ENCODE results near the gene CST9.

Gene CST9, protein sequence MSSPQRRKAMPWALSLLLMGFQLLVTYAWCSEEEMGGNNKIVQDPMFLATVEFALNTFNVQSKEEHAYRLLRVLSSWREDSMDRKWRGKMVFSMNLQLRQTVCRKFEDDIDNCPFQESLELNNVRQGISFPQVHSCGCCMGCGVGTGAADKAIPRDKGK

GRCh38 chr20:23605867-23606651, at the start of gene CST9:
Gene CST9 (minus strand): TSS chr20:23605917. CDS start chr20:23605864, 53 bp downstream.
- ATAC-seq (no peak), DNase-seq (no peak)

- no peak for ATAC-seq
Observed at GRCh38 chr20:23654717-23655116, 49.0 kb upstream of the CST9 start.

DNA sequence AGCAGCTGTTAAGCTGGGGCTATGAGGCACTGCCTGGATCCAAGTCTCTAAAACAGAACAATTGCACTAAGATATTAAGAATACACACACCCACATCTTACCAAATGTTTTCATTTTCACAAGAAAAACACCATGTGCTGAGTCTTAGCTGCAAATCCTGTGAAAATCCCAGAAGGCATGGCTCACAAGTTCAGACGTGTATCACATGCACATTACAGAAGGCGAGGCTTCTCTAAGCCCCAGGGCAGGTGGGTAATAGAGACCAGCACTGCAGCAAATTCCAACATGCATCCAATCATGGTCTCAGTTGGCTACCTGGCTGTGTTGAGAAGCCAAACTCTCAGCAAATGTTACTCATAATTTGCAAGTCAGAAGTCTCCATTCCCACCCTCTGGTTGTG, 48.3 kb upstream of the CST9 start:
- ATAC-seq = no peak
- DNase-seq = no peak

More at GRCh38 chr20:23654717-23655116, 49.0 kb upstream of the CST9 start:
- no peak for DNase-seq

GRCh38 chr20:23653400-23653938, 47.8 kb upstream of the CST9 start:
- DNase-seq = no peak
- no peak for ATAC-seq

DNA sequence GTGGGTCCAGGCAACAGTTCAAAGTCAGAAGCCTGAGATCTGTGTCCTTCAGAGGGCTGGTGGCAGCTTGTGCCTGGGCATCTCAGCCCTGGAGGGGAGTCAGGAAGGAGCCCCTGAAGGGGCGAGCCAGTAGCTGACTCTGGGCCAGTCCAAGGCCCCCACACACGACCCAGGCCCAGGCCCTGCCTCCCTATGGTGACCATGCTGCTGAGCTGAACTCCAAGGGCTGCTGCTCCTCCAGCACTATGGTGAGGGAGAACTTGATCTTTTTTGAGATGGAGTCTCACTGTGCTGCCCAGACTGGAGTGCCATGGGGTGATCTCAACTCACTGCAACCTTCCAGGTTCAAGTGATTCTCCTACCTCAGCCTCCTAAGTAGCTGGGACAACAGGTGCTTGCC, 47.2 kb upstream of the CST9 start:
- DNase-seq (no peak), ATAC-seq (no peak)

GRCh38 chr20:23652371-23652770, 46.7 kb upstream of the CST9 start:
- no peak for ATAC-seq
- DNase-seq = no peak

DNA sequence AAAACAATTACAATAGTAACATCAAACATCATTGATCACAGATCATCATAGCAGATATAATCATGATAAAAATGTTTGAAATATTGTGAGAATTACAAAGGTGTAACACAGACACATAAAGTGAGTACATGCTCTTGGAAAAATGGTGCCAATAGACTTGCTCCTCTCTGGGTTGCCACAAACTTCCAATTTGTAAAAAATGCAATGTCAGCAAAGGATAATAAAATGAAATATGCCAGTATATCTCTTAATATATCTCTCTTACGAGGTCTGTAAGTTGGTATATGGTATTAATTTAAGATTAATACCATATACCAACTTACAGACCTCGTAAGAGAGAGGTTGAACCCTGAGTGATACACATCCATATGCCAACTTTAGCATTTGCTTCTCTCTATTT, 45.4 kb upstream of the CST9 start:
- ATAC-seq (no peak), DNase-seq (no peak)

GRCh38 chr20:23649830-23650417, 44.2 kb upstream of the CST9 start:
- DNase-seq = no peak
- ATAC-seq = no peak

DNA sequence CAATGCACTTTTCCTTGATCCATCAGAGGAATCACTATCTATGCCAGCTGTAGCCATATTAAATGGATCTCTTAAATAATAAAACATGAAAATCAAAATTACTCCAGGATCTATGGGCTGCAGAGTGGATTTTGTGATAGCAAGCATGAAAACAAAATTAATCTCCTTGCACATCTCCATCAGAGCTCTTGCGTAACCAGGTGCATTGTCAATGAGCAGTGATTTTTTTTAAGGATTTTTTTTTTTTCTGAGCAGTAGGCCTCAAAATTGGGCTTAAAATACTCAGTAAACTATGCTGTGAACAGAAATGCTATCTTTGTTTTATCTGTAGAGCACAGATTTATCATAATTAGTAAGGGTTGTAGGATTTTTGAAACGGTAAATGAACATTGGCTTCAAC, 43.5 kb upstream of the CST9 start:
- DNase-seq (no peak), ATAC-seq (no peak)

GRCh38 chr20:23647346-23647745, 41.6 kb upstream of the CST9 start:
- no peak for DNase-seq
- no peak for ATAC-seq

DNA sequence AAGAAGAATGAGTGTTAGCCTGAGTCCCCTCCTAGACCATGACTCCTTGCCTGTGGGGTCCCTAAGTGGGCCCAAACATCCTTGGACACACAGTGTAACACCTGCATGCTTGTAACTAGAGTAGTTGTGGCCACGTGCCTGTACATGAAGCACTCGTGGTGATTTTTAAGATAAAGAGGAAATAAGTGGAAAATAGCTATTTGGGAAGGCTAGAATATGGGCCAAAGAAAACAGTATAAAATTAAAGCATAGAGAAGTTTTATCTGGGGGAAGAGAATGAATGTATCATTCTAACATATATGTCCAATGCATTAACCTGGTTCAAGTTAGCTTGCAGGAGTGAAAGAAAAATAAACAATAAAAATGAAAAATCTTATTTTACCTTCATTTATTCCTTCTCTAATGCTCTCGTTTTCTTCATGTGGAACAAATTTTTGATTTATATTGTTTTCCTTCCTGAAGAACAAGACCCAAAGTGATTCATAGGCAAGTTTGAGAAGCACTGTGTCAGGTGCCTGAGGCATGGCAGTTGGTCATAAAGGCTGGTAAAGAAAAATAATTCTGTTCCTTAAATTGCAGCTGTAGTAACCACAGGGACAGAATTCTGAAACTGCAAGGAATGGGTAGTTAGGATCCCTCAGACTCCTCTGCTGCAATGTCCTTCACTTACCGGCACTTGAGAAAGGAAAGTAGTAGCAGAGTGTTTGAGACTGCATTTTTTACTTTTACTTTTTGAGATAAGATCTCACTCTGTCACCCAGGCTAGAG, 40.6 kb upstream of the CST9 start:
- DNase-seq (no peak), ATAC-seq (no peak)

- ATAC-seq = no peak
- no peak for DNase-seq
Observed at GRCh38 chr20:23645575-23645974, 39.9 kb upstream of the CST9 start.

DNA sequence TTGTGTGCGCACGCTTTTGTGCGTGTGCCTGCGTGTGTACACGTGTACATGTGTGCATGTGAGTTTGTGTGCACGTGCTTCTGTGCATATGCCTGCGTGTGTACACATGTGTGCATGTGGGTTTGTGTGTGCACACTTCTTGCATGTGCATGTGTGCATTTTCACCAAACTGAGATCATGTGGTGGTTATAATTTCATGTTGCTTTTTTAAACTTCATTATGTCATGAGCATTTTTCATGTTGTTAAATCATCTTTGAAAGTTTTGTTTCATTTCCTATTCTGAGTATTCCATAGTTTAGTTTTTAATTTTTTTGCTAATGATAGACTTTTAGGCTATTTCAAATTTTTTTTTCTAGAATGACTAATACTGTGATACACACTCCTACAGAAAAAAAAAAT, 38.4 kb upstream of the CST9 start:
- no peak for DNase-seq
- ATAC-seq = no peak

DNA sequence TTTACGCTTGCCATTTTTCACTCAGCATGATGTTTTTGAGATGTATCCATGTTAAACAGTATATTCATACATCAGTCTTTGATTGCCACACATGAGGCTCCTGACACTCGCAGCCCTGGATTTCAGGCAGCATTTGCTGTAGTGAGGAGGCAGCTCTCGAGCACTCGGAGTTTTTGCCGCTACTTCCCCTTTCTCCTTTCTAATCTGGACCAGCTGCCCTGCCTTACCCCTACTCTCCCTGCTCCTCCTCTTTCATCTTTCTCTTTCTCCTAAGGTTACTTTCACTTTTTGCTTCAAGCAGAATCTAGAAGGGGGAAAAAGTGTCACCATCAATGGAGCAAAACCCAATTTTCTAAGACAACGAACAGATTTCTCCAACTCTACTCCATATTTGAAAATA, 37.9 kb upstream of the CST9 start:
- ATAC-seq = no peak
- no peak for DNase-seq

GRCh38 chr20:23641936-23642751, 36.4 kb upstream of the CST9 start:
- no peak for DNase-seq

GRCh38 chr20:23640671-23641667, 35.3 kb upstream of the CST9 start:
- no peak for ATAC-seq

More at GRCh38 chr20:23641936-23642751, 36.4 kb upstream of the CST9 start:
- ATAC-seq = no peak

DNA sequence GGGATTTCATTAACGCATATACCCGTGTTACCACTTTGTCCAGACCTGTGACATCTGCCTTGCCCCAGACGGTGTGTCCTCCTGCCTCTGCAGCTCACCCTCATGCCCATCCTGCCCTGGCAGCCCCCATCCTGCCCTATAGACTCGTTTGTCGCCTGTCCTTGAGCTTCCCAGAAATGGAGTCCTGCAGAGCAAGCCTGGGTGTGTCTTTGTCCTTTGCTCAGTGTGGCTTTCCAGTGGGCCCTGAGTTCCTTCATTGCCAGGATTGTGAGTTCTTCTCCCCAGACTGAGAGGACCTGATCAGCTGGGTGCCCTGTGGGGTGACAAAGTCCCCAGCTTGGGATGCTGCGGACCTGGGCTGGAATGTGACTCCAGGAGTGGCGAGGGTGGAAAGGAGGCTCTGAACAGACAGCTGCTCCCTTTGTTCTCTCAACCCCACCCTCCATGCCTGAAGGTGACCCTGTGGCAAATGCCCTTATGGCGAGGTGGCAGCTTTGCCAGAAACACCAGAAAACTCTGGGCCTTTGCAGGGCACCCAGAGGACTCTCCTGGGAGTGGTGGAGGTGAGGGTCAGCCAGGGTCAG, 34.4 kb upstream of the CST9 start:
- ATAC-seq = no peak
- DNase-seq = no peak

More at GRCh38 chr20:23640671-23641667, 35.3 kb upstream of the CST9 start:
- no peak for DNase-seq

DNA sequence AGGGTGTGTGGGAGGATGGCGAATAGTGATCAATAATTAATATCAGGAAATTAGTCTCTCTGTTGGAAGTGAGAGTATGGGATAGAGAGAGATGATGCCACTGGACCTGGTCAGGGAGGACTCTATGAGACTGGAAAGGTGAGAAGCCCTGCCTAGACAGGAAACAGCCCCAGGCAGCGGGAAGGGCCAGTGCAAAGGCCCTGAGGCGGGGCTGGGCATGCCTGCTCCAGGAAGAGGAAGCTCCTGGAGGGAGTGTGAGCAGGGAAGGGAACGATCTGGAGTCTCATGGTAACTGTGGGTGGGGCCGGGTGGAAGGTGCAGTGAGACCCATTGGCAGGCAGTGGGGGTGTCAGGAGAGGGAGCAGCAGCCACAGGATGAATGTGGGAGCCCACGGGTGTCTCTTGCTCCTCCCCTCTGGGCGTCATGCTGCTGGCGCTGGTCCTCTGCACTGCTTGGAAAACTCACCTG, 33.8 kb upstream of the CST9 start:
- ATAC-seq = no peak
- no peak for DNase-seq

- ATAC-seq (no peak), DNase-seq (no peak)
Observed at GRCh38 chr20:23638309-23638708, 32.6 kb upstream of the CST9 start.

Measured in stimulated activated naive CD8-positive, alpha-beta T cell treated with anti-CD3 and anti-CD28 coated beads, Interleukin-15, Interleukin-2, amounts not matched to agents 100 U/mL and 50 U/mL, for 24 hours (primary cell).